HG02870 (cell line): ENCODE measurements around the gene TMEM179.

Experiments used
- ATAC-seq: cut with Tn5 transposase; IDR thresholded peaks from one replicate; pipeline ENCODE4 v1.9.1; 2021; ENCODE audit warnings: mild to moderate bottlenecking, moderate library complexity; ENCODE audit not compliant: unreplicated experiment

Gene TMEM179

GRCh38 chr14:104600141-104600643 is 4.4 kb downstream of the TMEM179 start:
- no peak for ATAC-seq

GRCh38 chr14:104599446-104599845 is 5.1 kb downstream of the TMEM179 start:
- ATAC-seq, result no peak

- ATAC-seq, result no peak
Measured at GRCh38 chr14:104598910-104599273, 5.7 kb downstream of the TMEM179 start.

- ATAC-seq, result no peak
Measured at GRCh38 chr14:104598039-104598909, 6.3 kb downstream of the TMEM179 start.

GRCh38 chr14:104597576-104597975 is 7.0 kb downstream of the TMEM179 start:
- no peak for ATAC-seq

GRCh38 chr14:104596927-104597351 is 7.6 kb downstream of the TMEM179 start:
- no peak for ATAC-seq

- ATAC-seq, result no peak
Measured at GRCh38 chr14:104596451-104596918, 8.1 kb downstream of the TMEM179 start.

- no peak for ATAC-seq
Measured at GRCh38 chr14:104595911-104596450, 8.6 kb downstream of the TMEM179 start.

- ATAC-seq, result no peak
Measured at GRCh38 chr14:104595116-104595675, 9.4 kb downstream of the TMEM179 start.

- no peak for ATAC-seq
Measured at GRCh38 chr14:104594310-104595046, 10.1 kb downstream of the TMEM179 start.

GRCh38 chr14:104593710-104594136 is 10.8 kb downstream of the TMEM179 start:
- ATAC-seq, result no peak

- ATAC-seq, result no peak
Measured at GRCh38 chr14:104593241-104593701, 11.3 kb downstream of the TMEM179 start.

- ATAC-seq, result no peak
Measured at GRCh38 chr14:104592785-104593184, 11.8 kb downstream of the TMEM179 start.

GRCh38 chr14:104592292-104592672 is 12.3 kb downstream of the TMEM179 start:
- no peak for ATAC-seq

- no peak for ATAC-seq
Measured at GRCh38 chr14:104591506-104592291, 12.9 kb downstream of the TMEM179 start.

- ATAC-seq, result no peak
Measured at GRCh38 chr14:104591031-104591430, 13.5 kb downstream of the TMEM179 start.

- ATAC-seq, result no peak
Measured at GRCh38 chr14:104590240-104590965, 14.2 kb downstream of the TMEM179 start.

- ATAC-seq, result no peak
Measured at GRCh38 chr14:104589338-104590195, 15.0 kb downstream of the TMEM179 start.
